GM19372 (cell line): ENCODE measurements around the gene PIP5KL1.

Experiments
- ATAC-seq: cut with Tn5 transposase; IDR thresholded peaks from one replicate; pipeline ENCODE4 v1.9.1; 2021; ENCODE audit warnings: mild to moderate bottlenecking, low read depth, moderate library complexity; ENCODE audit not compliant: unreplicated experiment

PIP5KL1 gene

GRCh38 chr9:127876026-127876763, 54.4 kb downstream of the PIP5KL1 start:
- no peak for ATAC-seq

GRCh38 chr9:127875306-127875966, 55.1 kb downstream of the PIP5KL1 start:
- ATAC-seq, result no peak

GRCh38 chr9:127874301-127875221, 56.0 kb downstream of the PIP5KL1 start:
- ATAC-seq, result no peak

GRCh38 chr9:127873886-127874285, 56.7 kb downstream of the PIP5KL1 start:
- no peak for ATAC-seq

GRCh38 chr9:127873223-127873691, 57.3 kb downstream of the PIP5KL1 start:
- no peak for ATAC-seq

GRCh38 chr9:127872369-127873222, 58.0 kb downstream of the PIP5KL1 start:
- no peak for ATAC-seq

GRCh38 chr9:127871531-127871930, 59.0 kb downstream of the PIP5KL1 start:
- no peak for ATAC-seq

GRCh38 chr9:127870887-127871286, 59.7 kb downstream of the PIP5KL1 start:
- no peak for ATAC-seq
